Panc1 (cell line): ENCODE data around the gene GGT6. TPM values are rescaled to one million over a fixed set of nuclear protein-coding genes. Genes with fewer than 3 reads are reported as not detected.
A peak's percentile ranks its signal among the peaks of the same experiment; 100 is the strongest.

Experiments used
- ATAC-seq: fragments of 200-7000 bp; cut with Tn5 transposase; 2 replicates; pipeline ENCODE4 v1.9.1; 2020; ENCODE audit warnings: mild to moderate bottlenecking, moderate library complexity
- BruUV-seq: library from RNA; stranded (reverse); fragments of 400-500 nt; replicated peaks from 2 replicates; lab custom pipeline; 2021; lab: Mats Ljungman, UMichigan
- CTCF ChIA-PET: fragments of 300-600 bp; sonication (Branson Sonifier 250); formaldehyde crosslinking; loops from one replicate; lab custom pipeline; 2022; ENCODE audit warnings: antibody characterized with exemption; lab: Charles Lee
- POLR2A ChIA-PET: fragments of 300-600 bp; sonication (Branson Sonifier 250); formaldehyde crosslinking; loops from one replicate; lab custom pipeline; 2022; ENCODE audit warnings: antibody characterized with exemption; lab: Charles Lee
- DNase-seq: peaks from one replicate; pipeline ENCODE4 v3.0.0-alpha.2; 2010; ENCODE audit warnings: low read depth, low spot score
- H3K27ac ChIP-seq: 2 replicates; pipeline ENCODE4 v1.5.1; 2011; ENCODE audit warnings: mild to moderate bottlenecking, low read length, inconsistent platforms
- H3K27me3 ChIP-seq: fragments of 200-500 bp; sonication (Bioruptor generic); 2 replicates; pipeline ENCODE4 v1.6.0; 2014; ENCODE audit warnings: low read length, inconsistent platforms; ENCODE audit not compliant: control insufficient read depth, insufficient read depth
- H3K36me3 ChIP-seq: fragments of 200-500 bp; sonication (Bioruptor generic); 2 replicates; pipeline ENCODE4 v1.5.1; 2014; ENCODE audit warnings: inconsistent platforms, mild to moderate bottlenecking, low read length, moderate library complexity; ENCODE audit not compliant: control insufficient read depth, insufficient read depth
- H3K4me1 ChIP-seq: 2 replicates; pipeline ENCODE4 v1.5.1; 2011; ENCODE audit warnings: inconsistent platforms, mild to moderate bottlenecking, low read length, moderate library complexity; ENCODE audit not compliant: control insufficient read depth, insufficient read depth
- H3K4me3 ChIP-seq, 2 experiments: 2 replicates each; pipeline ENCODE4 v1.5.1; 2011 to 2012; ENCODE audit warnings: low read depth in 2 of 2, low read length in 2 of 2, mild to moderate bottlenecking in 2 of 2, inconsistent platforms in 1 of 2, moderate library complexity in 1 of 2
- H3K9me3 ChIP-seq: fragments of 200-500 bp; sonication (Bioruptor generic); 2 replicates; pipeline ENCODE4 v1.5.1; 2014; ENCODE audit warnings: low read depth, mild to moderate bottlenecking, inconsistent platforms, low read length, moderate library complexity; ENCODE audit not compliant: control insufficient read depth, insufficient read depth
- POLR2AphosphoS5 ChIP-seq: IDR thresholded peaks from 2 replicates; pipeline ENCODE4 v1.6.1; 2012; ENCODE audit warnings: mild to moderate bottlenecking, low read depth, low read length, moderate library complexity
- SIN3A ChIP-seq: IDR thresholded peaks from 2 replicates; pipeline ENCODE4 v1.6.1; 2012; ENCODE audit warnings: low read depth, mild to moderate bottlenecking, low read length, moderate library complexity, borderline replicate concordance; ENCODE audit not compliant: insufficient read depth
- TCF7L2 ChIP-seq: IDR thresholded peaks from 2 replicates; pipeline ENCODE4 v1.6.1; 2011; ENCODE audit warnings: mild to moderate bottlenecking, low read depth, low read length, inconsistent platforms
- in situ Hi-C: cut with HindIII; loops from 2 replicates; pipeline ENCODE4 v1.10.0; 2016; ENCODE audit warnings: low sequenced_read_pairs, low pct_unique_long_range_greater_than_20kb
- intact Hi-C: fragments of 100-400 bp; cut with micrococcal nuclease; formaldehyde crosslinking; loops from one replicate; pipeline ENCODE4 v1.10.0; 2022; ENCODE audit not compliant: unreplicated experiment
- total RNA-seq: library from RNA; stranded (reverse); gene quantifications from one replicate; pipeline ENCODE4 v1.2.1, GENCODE V29; 2021; ENCODE audit not compliant: unreplicated experiment
- TF ChIP-seq, protein P1 (sequence below): fragments of 450-650 bp; IDR thresholded peaks from 2 replicates; pipeline ENCODE4 v1.5.1; 2017; ENCODE audit warnings: mild to moderate bottlenecking
- TF ChIP-seq, protein P2 (sequence below), 2 experiments: IDR thresholded peaks; 2 replicates each; pipeline ENCODE4 v1.6.1; 2011 to 2012; ENCODE audit warnings: low read depth in 2 of 2, control low read depth in 1 of 2, low read length in 1 of 2, mild to moderate bottlenecking in 1 of 2, moderate library complexity in 1 of 2; ENCODE audit not compliant: insufficient read depth in 1 of 2

The GGT6 gene
- total RNA-seq, 1 experiment from 2014 or later, result not detected

DNA sequence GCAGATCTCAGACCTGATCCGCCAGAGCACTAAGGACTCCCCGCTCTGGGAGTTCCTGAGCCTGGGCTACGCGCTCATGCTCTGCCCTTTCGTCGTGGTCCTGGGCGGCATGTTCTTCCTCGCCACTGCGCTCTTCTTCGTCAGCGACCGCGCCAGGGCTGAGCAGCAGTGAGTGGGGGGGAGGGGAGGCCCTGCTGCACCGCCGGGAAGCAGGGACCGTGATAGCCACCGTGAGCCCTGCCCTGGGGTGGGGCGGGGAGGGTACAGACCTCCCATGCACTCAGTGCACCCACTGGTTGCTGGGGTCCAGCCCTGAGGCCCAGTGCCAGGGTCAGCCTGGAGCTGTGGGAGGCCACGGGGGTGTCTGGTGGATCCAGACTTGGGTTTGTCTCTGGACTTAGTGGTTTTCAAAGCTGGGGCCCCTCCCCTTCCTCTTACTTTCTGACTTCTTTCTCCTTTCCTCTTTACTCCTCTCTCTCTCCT lies 24.1 kb downstream of the GGT6 start:
- Histone ChIP-seq H3K27me3 (no peaks in the 10 kb centered on the region), H3K4me1 (peaks cover 31% of the 10 kb centered on the region), H3K27ac (no peak overlapping the region), H3K9me3 (no peaks in the 10 kb centered on the region), H3K4me3 (no peak overlapping the region), H3K36me3 (peaks cover 3% of the 10 kb centered on the region; the same call in 1 of the 2 replicates)
- ATAC-seq (peak; percentile 37), DNase-seq (no peak)
- POLR2A ChIA-PET, result interaction anchor here (0.6 kb wide), 1 partner anchor 17 kb away, joined by 3 read pairs; no protein-coding TSS in a partner anchor
- intact Hi-C loops (no loop called here), in situ Hi-C loops (no loop called here)
- no TSS peak for BruUV-seq
- CTCF ChIA-PET, result interaction anchor here (0.6 kb wide), 1 partner anchor 103 kb away, joined by 3 read pairs; no protein-coding TSS in a partner anchor
- TF ChIP-seq SIN3A (0 out of 2 replicates have a peak, but pooled peaks have one; percentile 26), POLR2AphosphoS5 (peak; percentile 73), TCF7L2 (no peak)
- TF ChIP-seq, protein P1, sequence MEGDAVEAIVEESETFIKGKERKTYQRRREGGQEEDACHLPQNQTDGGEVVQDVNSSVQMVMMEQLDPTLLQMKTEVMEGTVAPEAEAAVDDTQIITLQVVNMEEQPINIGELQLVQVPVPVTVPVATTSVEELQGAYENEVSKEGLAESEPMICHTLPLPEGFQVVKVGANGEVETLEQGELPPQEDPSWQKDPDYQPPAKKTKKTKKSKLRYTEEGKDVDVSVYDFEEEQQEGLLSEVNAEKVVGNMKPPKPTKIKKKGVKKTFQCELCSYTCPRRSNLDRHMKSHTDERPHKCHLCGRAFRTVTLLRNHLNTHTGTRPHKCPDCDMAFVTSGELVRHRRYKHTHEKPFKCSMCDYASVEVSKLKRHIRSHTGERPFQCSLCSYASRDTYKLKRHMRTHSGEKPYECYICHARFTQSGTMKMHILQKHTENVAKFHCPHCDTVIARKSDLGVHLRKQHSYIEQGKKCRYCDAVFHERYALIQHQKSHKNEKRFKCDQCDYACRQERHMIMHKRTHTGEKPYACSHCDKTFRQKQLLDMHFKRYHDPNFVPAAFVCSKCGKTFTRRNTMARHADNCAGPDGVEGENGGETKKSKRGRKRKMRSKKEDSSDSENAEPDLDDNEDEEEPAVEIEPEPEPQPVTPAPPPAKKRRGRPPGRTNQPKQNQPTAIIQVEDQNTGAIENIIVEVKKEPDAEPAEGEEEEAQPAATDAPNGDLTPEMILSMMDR, result no peak
- TF ChIP-seq, protein P2, sequence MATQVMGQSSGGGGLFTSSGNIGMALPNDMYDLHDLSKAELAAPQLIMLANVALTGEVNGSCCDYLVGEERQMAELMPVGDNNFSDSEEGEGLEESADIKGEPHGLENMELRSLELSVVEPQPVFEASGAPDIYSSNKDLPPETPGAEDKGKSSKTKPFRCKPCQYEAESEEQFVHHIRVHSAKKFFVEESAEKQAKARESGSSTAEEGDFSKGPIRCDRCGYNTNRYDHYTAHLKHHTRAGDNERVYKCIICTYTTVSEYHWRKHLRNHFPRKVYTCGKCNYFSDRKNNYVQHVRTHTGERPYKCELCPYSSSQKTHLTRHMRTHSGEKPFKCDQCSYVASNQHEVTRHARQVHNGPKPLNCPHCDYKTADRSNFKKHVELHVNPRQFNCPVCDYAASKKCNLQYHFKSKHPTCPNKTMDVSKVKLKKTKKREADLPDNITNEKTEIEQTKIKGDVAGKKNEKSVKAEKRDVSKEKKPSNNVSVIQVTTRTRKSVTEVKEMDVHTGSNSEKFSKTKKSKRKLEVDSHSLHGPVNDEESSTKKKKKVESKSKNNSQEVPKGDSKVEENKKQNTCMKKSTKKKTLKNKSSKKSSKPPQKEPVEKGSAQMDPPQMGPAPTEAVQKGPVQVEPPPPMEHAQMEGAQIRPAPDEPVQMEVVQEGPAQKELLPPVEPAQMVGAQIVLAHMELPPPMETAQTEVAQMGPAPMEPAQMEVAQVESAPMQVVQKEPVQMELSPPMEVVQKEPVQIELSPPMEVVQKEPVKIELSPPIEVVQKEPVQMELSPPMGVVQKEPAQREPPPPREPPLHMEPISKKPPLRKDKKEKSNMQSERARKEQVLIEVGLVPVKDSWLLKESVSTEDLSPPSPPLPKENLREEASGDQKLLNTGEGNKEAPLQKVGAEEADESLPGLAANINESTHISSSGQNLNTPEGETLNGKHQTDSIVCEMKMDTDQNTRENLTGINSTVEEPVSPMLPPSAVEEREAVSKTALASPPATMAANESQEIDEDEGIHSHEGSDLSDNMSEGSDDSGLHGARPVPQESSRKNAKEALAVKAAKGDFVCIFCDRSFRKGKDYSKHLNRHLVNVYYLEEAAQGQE (IDR thresholded peaks at IDR 0.05; ENCODE audit: insufficient read depth in 1 of 2, low read depth in 2 of 2, low read length in 1 of 2), result no peak

DNA sequence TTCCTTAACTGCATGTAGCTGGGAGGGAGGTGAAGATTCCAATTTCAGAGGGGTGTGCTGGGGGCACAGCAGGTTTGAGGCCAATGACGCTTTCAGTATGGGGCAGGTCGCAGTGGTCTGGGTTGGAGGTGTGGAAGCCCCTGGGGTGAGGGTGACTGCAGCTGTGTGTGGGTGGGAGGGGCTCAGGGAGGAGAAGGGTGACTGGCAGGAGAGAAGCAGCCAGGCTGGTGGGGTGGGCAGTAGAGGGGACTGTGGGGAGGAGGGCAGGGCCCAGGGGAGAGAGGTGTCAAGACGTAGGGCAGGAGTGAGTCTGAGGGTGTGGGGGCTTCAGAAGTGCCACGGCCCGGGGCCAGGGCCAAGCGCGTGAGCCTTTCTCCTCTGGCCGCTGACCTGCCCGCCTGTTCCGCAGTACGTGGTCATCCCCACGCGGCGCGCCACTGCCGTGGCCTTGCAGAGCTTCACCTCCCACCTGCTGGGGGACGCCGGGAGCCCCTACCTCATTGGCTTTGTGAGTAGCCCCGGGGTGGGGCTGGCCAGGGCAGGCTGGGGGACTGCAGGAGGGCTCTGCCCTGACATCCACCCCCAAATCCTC lies 24.6 kb downstream of the GGT6 start:
- in situ Hi-C loops (no loop called here), intact Hi-C loops (no loop called here)
- POLR2A ChIA-PET, result interaction anchor here (0.6 kb wide), 1 partner anchor 112 kb away, joined by 5 read pairs; no protein-coding TSS in a partner anchor
- H3K36me3 ChIP-seq, result peaks cover 3% of the 10 kb centered on the region; the same call in 1 of the 2 replicates
- TF ChIP-seq SIN3A, result no peak
- TF ChIP-seq, protein P1, result no peak
- TF ChIP-seq, protein P2 (IDR thresholded peaks at IDR 0.05; ENCODE audit: insufficient read depth in 1 of 2, low read depth in 2 of 2, low read length in 1 of 2), result no peak
- no peak for TF ChIP-seq POLR2AphosphoS5
- no peak for TF ChIP-seq TCF7L2
- DNase-seq (no peak), ATAC-seq (peak; percentile 13)
- H3K27me3 ChIP-seq, result no peaks in the 10 kb centered on the region
- H3K27ac ChIP-seq, result no peak overlapping the region
- no TSS peak for BruUV-seq
- H3K9me3 ChIP-seq, result no peaks in the 10 kb centered on the region
- CTCF ChIA-PET, result no interaction called here
- peaks cover 31% of the 10 kb centered on the region for H3K4me1 ChIP-seq
- no peak overlapping the region for H3K4me3 ChIP-seq
